Astrocyte (in vitro differentiated cells and primary cell): ENCODE measurements around the gene TMPRSS3.

Source experiments
- EZH2 ChIP-seq: IDR thresholded peaks from 2 replicates; pipeline ENCODE4 v1.6.1; 2012; ENCODE audit warnings: mild to moderate bottlenecking, low read length, inconsistent platforms; ENCODE audit not compliant: insufficient read depth
- TF ChIP-seq, protein P1 (sequence below): IDR thresholded peaks from 2 replicates; pipeline ENCODE4 v1.5.1; 2011; ENCODE audit warnings: low read depth, mild to moderate bottlenecking, inconsistent platforms, low read length, moderate library complexity; ENCODE audit not compliant: insufficient read depth

DNA sequence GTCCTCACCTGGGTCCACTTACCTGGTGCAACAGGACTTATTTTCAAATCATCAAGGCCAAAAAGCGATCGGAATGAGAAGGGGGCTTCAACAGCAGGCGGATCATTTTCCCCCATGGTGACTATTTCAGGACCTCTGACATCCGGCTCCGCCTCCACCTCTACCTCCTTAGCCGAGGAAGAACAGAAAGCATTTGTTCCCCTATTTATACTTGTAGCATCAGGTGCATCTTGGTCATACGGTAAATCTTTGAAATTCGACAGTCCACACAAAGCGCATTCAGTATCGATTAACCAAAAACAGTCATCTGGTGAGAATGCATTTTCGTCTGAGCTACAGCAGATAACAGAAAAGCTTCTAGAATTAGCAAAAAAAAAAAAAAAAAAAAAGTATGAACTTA lies 550 bp downstream of the TMPRSS3 start:
- TF ChIP-seq, protein P1, sequence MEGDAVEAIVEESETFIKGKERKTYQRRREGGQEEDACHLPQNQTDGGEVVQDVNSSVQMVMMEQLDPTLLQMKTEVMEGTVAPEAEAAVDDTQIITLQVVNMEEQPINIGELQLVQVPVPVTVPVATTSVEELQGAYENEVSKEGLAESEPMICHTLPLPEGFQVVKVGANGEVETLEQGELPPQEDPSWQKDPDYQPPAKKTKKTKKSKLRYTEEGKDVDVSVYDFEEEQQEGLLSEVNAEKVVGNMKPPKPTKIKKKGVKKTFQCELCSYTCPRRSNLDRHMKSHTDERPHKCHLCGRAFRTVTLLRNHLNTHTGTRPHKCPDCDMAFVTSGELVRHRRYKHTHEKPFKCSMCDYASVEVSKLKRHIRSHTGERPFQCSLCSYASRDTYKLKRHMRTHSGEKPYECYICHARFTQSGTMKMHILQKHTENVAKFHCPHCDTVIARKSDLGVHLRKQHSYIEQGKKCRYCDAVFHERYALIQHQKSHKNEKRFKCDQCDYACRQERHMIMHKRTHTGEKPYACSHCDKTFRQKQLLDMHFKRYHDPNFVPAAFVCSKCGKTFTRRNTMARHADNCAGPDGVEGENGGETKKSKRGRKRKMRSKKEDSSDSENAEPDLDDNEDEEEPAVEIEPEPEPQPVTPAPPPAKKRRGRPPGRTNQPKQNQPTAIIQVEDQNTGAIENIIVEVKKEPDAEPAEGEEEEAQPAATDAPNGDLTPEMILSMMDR: no peak
- no peak for TF ChIP-seq EZH2
